GM12892 (cell line): Measurements from ENCODE around the gene TSC22D4.

ENCODE experiments used
- POLR2A ChIP-seq: IDR thresholded peaks from 2 replicates; pipeline ENCODE4 v1.6.1; 2011; ENCODE audit warnings: low read depth, low read length, control low read depth
- POLR2AphosphoS5 ChIP-seq: IDR thresholded peaks from 2 replicates; pipeline ENCODE4 v1.6.1; 2011; ENCODE audit warnings: low read depth, low read length, control low read depth

DNA sequence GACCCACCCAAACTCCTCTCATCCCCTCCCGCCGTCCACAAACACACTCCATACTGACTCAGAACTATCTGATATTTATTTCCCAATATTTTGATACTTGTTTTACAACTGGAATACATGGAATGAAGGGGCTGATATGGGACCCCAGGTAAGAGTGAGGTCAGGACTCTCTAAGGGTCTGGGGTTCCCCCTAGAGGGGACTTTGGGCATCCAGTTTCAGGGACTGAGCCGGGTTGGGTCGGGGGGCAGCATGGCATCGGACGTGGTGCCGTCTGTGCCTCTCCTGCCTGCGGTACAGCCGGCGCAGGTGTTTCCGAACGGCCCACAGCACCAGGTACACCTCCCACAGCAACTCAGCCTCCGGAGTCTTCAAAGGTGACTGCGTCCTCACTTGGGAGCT, 22.5 kb downstream of the TSC22D4 start:
- TF ChIP-seq POLR2A (no peak), POLR2AphosphoS5 (no peak)
